Neural cell (in vitro differentiated cells): ENCODE results near the gene CNN1.

Experiments
- POLR2AphosphoS5 ChIP-seq: IDR thresholded peaks from 2 replicates; pipeline ENCODE4 v1.6.1; 2012
- TF ChIP-seq, protein P1 (sequence below): fragments of 450-650 bp; IDR thresholded peaks from 2 replicates; pipeline ENCODE4 v1.5.1; 2014; ENCODE audit warnings: antibody characterized with exemption, mild to moderate bottlenecking, moderate library complexity; ENCODE audit not compliant: poor library complexity, severe bottlenecking

DNA sequence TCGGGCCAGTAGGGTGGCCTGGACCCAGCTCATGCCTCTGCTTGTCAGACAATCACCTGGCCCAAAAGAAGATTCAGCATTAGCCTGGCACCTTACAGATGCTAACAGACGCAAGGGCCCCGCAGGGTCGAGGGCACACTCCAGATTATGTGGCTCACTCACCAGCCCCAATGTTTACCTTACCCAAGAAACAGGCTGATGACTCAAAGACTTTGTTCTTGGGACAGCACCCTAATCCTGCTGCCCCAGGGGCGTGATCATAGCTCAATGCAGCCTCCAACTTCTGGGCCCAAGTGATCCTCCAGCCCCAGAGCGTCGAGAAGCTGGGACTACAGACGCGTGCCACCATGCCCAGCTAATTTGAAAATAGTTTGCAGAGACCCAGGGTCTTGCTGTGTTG is 19.5 kb upstream of the CNN1 start:
- TF ChIP-seq POLR2AphosphoS5 = no peak
- TF ChIP-seq, protein P1, sequence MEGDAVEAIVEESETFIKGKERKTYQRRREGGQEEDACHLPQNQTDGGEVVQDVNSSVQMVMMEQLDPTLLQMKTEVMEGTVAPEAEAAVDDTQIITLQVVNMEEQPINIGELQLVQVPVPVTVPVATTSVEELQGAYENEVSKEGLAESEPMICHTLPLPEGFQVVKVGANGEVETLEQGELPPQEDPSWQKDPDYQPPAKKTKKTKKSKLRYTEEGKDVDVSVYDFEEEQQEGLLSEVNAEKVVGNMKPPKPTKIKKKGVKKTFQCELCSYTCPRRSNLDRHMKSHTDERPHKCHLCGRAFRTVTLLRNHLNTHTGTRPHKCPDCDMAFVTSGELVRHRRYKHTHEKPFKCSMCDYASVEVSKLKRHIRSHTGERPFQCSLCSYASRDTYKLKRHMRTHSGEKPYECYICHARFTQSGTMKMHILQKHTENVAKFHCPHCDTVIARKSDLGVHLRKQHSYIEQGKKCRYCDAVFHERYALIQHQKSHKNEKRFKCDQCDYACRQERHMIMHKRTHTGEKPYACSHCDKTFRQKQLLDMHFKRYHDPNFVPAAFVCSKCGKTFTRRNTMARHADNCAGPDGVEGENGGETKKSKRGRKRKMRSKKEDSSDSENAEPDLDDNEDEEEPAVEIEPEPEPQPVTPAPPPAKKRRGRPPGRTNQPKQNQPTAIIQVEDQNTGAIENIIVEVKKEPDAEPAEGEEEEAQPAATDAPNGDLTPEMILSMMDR = no peak
